Kidney (tissue), 14 donors: ENCODE measurements around the gene LTBP1. TPM values are rescaled to one million over a fixed set of nuclear protein-coding genes. Genes with fewer than 3 reads are reported as not detected.
A peak's percentile ranks its signal among the peaks of the same experiment; 100 is the strongest.

Source experiments
- DNase-seq, 5 donors: peaks; one replicate each; pipeline ENCODE4 v3.0.0-alpha.2; 2013 to 2020
- FAIRE-seq: peaks from 2 replicates; lab custom pipeline; 2012; peaks lifted over from hg19 to GRCh38; lab: Jason Lieb, UNC
- H3K27ac ChIP-seq, 2 donors: one replicate each; pipeline ENCODE4 v1.7.0; 2013; ENCODE audit warnings: low read depth in 2 of 2, low read length in 2 of 2, inconsistent platforms in 1 of 2
- H3K27me3 ChIP-seq: one replicate; pipeline ENCODE4 v1.7.1; 2013; ENCODE audit warnings: low read length, inconsistent platforms; ENCODE audit not compliant: control insufficient read depth, insufficient read depth
- H3K36me3 ChIP-seq, 3 donors: one replicate each; pipeline versions ENCODE4 v1.7.0 to v1.7.1; 2013; ENCODE audit warnings: low read length in 3 of 3, control low read depth in 1 of 3, inconsistent platforms in 1 of 3; ENCODE audit not compliant: insufficient read depth in 3 of 3, control insufficient read depth in 2 of 3
- H3K4me1 ChIP-seq, 3 donors: one replicate each; pipeline versions ENCODE4 v1.7.0 to v1.7.1; 2013; ENCODE audit warnings: low read length in 3 of 3, inconsistent platforms in 1 of 3, low read depth in 1 of 3; ENCODE audit not compliant: control insufficient read depth in 2 of 3, insufficient read depth in 2 of 3
- H3K4me3 ChIP-seq, 3 donors: one replicate each; pipeline versions ENCODE4 v1.7.0 to v1.8.1; 2013; ENCODE audit warnings: low read length in 3 of 3, control low read depth in 1 of 3, inconsistent platforms in 1 of 3
- H3K9ac ChIP-seq, 3 donors: one replicate each; pipeline versions ENCODE4 v1.7.0 to v1.7.1; 2013; ENCODE audit warnings: low read length in 3 of 3, control low read depth in 1 of 3, inconsistent platforms in 1 of 3
- H3K9me3 ChIP-seq, 3 donors: one replicate each; pipeline versions ENCODE4 v1.7.0 to v1.7.1; 2013; ENCODE audit warnings: low read length in 3 of 3, control low read depth in 1 of 3, inconsistent platforms in 1 of 3; ENCODE audit not compliant: control insufficient read depth in 2 of 3, insufficient read depth in 1 of 3
- intact Hi-C: fragments of 100-400 bp; cut with DNase I; formaldehyde crosslinking; loops from one replicate; pipeline ENCODE4 v1.11.1; 2022
- polyA plus RNA-seq: library from polyadenylated mRNA; stranded (reverse); fragments of 350-450 nt; fragmentation: Illumina TruSeq; extraction: RNeasy Lipid Tissue Mini Kit (QIAGEN cat#74804); gene quantifications from one replicate; pipeline ENCODE4 v1.2.3, GENCODE V29; 2014; ENCODE audit warnings: low read depth, low replicate concordance; ENCODE audit not compliant: insufficient read depth
- total RNA-seq: library from RNA; stranded (reverse); fragmentation: NEBNext Ultra II Directional; extraction: Animal tissue kit (Norgen Biotek cat#: 25700); gene quantifications from one replicate; pipeline ENCODE4 v1.2.1, GENCODE V29; 2021
- TF ChIP-seq, protein P1 (sequence below): IDR thresholded peaks from 3 replicates; pipeline ENCODE4 v1.5.1; 2012; ENCODE audit warnings: mild to moderate bottlenecking, moderate library complexity, borderline replicate concordance; ENCODE audit not compliant: insufficient read depth; ENCODE audit errors: extremely low read depth
- donor health status: control.
- donor health status: control.
- donor health status: control.
- donor health status: control.
- donor health status: control.
- donor health status: DM: yes; HTN: yes; CAD: no.
- donor health status: Normal renal cell carcinoma (clear cell type).

LTBP1 gene
- total and polyA plus RNA-seq, 2 donors from 2014 or later, result 9.3 to 39.8 TPM

DNA sequence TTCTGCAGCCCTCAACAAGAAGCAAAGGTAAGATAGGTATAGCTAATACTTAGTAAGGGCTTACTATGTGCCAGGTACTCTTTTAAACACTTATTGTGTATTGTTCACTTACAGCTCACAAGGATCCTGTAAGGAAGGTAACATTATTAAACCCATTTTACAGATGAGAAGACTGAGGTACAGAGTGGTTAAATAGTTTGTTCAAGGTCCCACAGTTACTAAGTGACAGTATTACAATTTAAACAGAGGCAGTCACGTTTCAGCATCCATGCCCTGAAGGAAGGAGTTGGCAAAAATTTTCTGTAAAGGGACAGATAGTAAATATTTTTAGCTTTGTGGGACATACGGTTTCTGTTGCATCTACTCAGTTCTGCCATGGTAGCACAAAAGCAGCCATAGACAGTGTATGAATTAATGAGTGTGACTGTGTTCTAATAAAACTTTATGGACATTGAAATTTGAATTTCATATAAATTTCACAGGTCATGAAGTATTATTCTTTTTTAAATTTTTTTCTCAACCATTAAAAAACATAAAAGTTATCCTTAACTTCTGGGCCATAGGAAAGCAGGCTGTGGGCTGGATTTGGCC lies 75.7 kb downstream of the LTBP1 start:
- FAIRE-seq (no peak), DNase-seq (no peak)
- Histone ChIP-seq H3K4me1 (no peaks in the 10 kb centered on the region), H3K27ac (no peak overlapping the region), H3K9me3 (no peaks in the 10 kb centered on the region), H3K36me3 (no peaks in the 10 kb centered on the region), H3K4me3 (no peak overlapping the region), H3K27me3 (no peaks in the 10 kb centered on the region), H3K9ac (no peak overlapping the region)
- TF ChIP-seq, protein P1, sequence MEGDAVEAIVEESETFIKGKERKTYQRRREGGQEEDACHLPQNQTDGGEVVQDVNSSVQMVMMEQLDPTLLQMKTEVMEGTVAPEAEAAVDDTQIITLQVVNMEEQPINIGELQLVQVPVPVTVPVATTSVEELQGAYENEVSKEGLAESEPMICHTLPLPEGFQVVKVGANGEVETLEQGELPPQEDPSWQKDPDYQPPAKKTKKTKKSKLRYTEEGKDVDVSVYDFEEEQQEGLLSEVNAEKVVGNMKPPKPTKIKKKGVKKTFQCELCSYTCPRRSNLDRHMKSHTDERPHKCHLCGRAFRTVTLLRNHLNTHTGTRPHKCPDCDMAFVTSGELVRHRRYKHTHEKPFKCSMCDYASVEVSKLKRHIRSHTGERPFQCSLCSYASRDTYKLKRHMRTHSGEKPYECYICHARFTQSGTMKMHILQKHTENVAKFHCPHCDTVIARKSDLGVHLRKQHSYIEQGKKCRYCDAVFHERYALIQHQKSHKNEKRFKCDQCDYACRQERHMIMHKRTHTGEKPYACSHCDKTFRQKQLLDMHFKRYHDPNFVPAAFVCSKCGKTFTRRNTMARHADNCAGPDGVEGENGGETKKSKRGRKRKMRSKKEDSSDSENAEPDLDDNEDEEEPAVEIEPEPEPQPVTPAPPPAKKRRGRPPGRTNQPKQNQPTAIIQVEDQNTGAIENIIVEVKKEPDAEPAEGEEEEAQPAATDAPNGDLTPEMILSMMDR, result no peak
- intact Hi-C loops, result no loop called here

DNA sequence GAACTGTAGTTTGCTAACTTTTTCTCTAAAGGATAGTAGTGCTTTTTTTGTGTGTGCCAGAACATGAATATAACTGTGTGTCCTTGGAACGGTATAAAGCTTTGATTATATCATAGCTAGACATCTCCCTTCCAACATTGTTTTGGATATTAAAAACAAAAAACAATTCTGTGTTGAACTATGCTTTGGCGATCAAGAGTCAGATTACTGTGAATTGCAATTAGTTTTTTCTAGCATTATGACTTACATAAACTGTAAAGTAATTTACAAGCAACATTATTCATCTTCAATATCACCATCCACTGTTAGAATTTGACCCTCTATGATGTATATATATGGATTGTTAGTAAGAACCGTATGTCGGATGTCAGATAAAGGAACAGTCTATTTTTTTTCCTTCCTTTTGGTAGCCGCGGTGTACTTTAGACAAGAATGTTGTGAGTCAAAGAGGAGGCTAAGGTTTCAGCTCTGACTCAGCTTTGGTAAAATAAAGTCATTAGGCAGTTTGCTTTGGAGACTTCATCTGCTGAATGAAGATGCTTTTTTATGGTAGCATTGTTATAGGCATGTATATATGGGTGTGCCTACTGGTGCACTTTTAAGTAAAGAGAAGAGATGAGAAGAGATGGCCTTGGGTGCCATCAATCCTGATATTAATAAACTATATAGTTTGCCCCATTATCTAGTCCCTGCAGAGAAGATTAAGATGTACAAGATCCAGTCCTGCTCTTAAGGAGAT lies 76.4 kb downstream of the LTBP1 start:
- H3K9ac ChIP-seq, result no peak overlapping the region
- no peak overlapping the region for H3K27ac ChIP-seq
- H3K27me3 ChIP-seq, result no peaks in the 10 kb centered on the region
- H3K4me3 ChIP-seq, result no peak overlapping the region
- FAIRE-seq (no peak), DNase-seq (peak in 1 of 5 donors; percentile 65)
- H3K9me3 ChIP-seq, result no peaks in the 10 kb centered on the region
- intact Hi-C loops, result no loop called here
- no peaks in the 10 kb centered on the region for H3K4me1 ChIP-seq
- TF ChIP-seq, protein P1, result no peak
- no peaks in the 10 kb centered on the region for H3K36me3 ChIP-seq

DNA sequence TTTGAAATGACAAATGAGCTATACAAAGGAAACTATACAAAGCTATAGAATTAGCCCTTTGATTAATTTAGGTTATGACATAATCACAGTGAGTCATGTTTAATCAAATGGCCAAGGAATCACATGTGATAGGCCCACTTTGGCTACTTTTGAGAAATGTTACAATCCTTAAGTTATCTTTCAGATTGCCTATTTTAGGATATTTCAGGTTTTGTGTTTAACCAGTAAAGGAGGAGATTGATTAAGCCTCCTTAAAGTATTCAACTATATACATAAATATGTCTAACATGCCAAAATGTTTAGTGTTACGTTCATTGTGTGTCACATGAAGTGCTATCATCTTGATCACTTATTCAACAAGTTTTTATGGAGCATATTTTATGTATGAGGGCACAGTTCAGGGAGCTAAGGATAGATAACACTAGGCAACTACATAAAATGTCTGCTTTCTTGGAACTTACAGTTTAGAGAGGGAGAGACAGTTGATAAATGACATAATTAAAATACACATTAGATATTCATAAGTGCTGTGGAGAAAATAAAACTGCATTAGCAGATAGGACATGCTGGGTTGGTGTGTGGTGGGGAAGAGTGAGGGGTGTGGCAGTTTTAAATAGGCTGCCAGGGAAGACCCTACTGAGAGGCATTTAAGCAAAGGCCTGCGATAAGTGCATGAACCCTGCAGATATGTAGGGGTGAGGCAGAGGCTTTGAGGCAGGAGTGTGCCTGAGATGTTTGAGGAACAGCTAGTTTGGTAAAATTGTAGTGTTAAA lies 77.2 kb downstream of the LTBP1 start:
- Histone ChIP-seq H3K36me3 (no peaks in the 10 kb centered on the region), H3K27ac (no peak overlapping the region), H3K9me3 (no peaks in the 10 kb centered on the region), H3K4me1 (no peaks in the 10 kb centered on the region), H3K27me3 (no peaks in the 10 kb centered on the region), H3K9ac (no peak overlapping the region), H3K4me3 (no peak overlapping the region)
- FAIRE-seq (no peak), DNase-seq (peak in 1 of 5 donors; percentile 34)
- TF ChIP-seq, protein P1, result no peak
- intact Hi-C loops, result no loop called here
